Heart left ventricle (tissue), 16 donors: ENCODE measurements around the gene GAK. TPM values are rescaled to one million over a fixed set of nuclear protein-coding genes. Genes with fewer than 3 reads are reported as not detected.

ENCODE experiments used
- ATAC-seq, 4 donors: fragments of 200-7000 bp; cut with Tn5 transposase; one replicate each; pipeline ENCODE4 v1.9.1; 2020 to 2022; ENCODE audit warnings: moderate library complexity in 4 of 4, mild to moderate bottlenecking in 3 of 4, moderate number of reproducible peaks in 1 of 4
- DNase-seq, 5 donors: peaks; one replicate each; pipeline ENCODE4 v3.0.0-alpha.2; 2020
- H3K27ac ChIP-seq, 12 donors: fragments of 200-600 bp; sonication (generic) in 4 of 12; one replicate each; pipeline versions ENCODE4 v1.5.0 to v1.8.0; 2016 to 2022; ENCODE audit warnings: mild to moderate bottlenecking in 2 of 12
- H3K27me3 ChIP-seq, 9 donors: fragments of 200-600 bp; sonication (generic) in 2 of 9; one replicate each; pipeline versions ENCODE4 v1.5.1 to v1.8.0; 2016 to 2022; ENCODE audit warnings: mild to moderate bottlenecking in 3 of 9
- H3K36me3 ChIP-seq, 9 donors: fragments of 200-600 bp; sonication (generic) in 2 of 9; one replicate each; pipeline versions ENCODE4 v1.5.0 to v1.8.0; 2018 to 2022; ENCODE audit warnings: mild to moderate bottlenecking in 2 of 9
- H3K4me1 ChIP-seq, 12 donors: fragments of 200-600 bp; sonication (generic) in 4 of 12; one replicate each; pipeline versions ENCODE4 v1.5.0 to v1.8.0; 2016 to 2022; ENCODE audit warnings: mild to moderate bottlenecking in 3 of 12
- H3K4me3 ChIP-seq, 12 donors: fragments of 200-600 bp; sonication (generic) in 4 of 12; one replicate each; pipeline versions ENCODE4 v1.5.0 to v1.8.0; 2017 to 2022; ENCODE audit warnings: mild to moderate bottlenecking in 9 of 12, moderate library complexity in 4 of 12
- H3K9me3 ChIP-seq, 12 donors: fragments of 200-600 bp; sonication (generic) in 4 of 12; one replicate each; pipeline versions ENCODE4 v1.5.0 to v1.8.0; 2016 to 2022; ENCODE audit warnings: mild to moderate bottlenecking in 1 of 12
- POLR2A ChIP-seq, 2 donors: fragments of 450-650 bp; IDR thresholded peaks; one replicate each; pipeline ENCODE4 v1.6.1; 2017; ENCODE audit warnings: antibody characterized with exemption in 2 of 2, mild to moderate bottlenecking in 2 of 2, moderate library complexity in 2 of 2
- WGBS, 4 donors: extraction: QIAGEN DNeasy Blood & Tissue Kit in 2 of 4; methylation state at CpG; one replicate each; pipeline versions ENCODE4 v1.1.5 to v1.1.7; 2013 to 2018; 5-methylcytosine and 5-hydroxymethylcytosine counted together
- intact Hi-C, 10 donors: fragments of 100-400 bp; cut with DNase I; formaldehyde crosslinking; loops; one replicate each; pipeline versions ENCODE4 v1.11.1 to v1.14.2; 2022
- polyA plus RNA-seq, 2 donors: library from polyadenylated mRNA; stranded (reverse); fragments of 200-250 nt; gene quantifications; one replicate each; pipeline ENCODE4 v1.2.3, GENCODE V29; 2013
- total RNA-seq, 9 donors: library from RNA; depleted of rRNA in 2 of 9; stranded (reverse); fragments of >200 nt in 2 of 9; fragmentation: NEBNext Ultra II Directional in 3 of 9; extraction: Animal tissue kit (Norgen Biotek cat#: 25700) in 3 of 9; gene quantifications; one replicate each; pipeline versions ENCODE4 v1.1.0 to v1.2.4, GENCODE V29; 2016 to 2023
- TF ChIP-seq, protein P1 (sequence below), 12 donors: fragments of 200-600 bp; sonication (generic) in 4 of 12; IDR thresholded peaks; one replicate each; pipeline versions ENCODE4 v1.5.0 to v1.8.0; 2018 to 2022; ENCODE audit warnings: antibody characterized with exemption in 12 of 12, mild to moderate bottlenecking in 5 of 12
- donor health status: ischemic (EF 13 %, LVEDD 7.1; RV severe dilation, severe dysfunction).
- donor health status: healthy with polysubstance abuse.
- donor health status: DM: no; HTN: yes; CAD: no.
- donor health status: DM: no; HTN: no; CAD: no.
- donor health status: ischemic (EF 25% LVEDD 6.9; RV normal size, moderate dysfunction).
- donor health status: ischemic (EF 25% LVEDD 5.7; RV mildly dilated, moderate dysfunction).
- donor health status: healthy.
- donor health status: DM: yes; HTN: yes; CAD: no.
- donor health status: ischemic (EF 35%, LVEDD 5.7; RV mildly dilated, moderate dysfunction).
- donor health status: nonischemic (EF 11% LVEDD 7.7; RV severe dilation, severe dysfunction).
- donor health status: DM: yes; HTN: yes; CAD: no.
- donor health status: PGD.
- donor health status: ischemic (EF 29% LVEDD 5.4; RV normal size, mild dysfunction).
- donor health status: nonischemic (EF 23%, LVEDD 6.1; RV moderate dilation, normal function).

GAK gene
- total and polyA plus RNA-seq, 11 donors = 22.8 to 55.1 (median 33.8) TPM

DNA sequence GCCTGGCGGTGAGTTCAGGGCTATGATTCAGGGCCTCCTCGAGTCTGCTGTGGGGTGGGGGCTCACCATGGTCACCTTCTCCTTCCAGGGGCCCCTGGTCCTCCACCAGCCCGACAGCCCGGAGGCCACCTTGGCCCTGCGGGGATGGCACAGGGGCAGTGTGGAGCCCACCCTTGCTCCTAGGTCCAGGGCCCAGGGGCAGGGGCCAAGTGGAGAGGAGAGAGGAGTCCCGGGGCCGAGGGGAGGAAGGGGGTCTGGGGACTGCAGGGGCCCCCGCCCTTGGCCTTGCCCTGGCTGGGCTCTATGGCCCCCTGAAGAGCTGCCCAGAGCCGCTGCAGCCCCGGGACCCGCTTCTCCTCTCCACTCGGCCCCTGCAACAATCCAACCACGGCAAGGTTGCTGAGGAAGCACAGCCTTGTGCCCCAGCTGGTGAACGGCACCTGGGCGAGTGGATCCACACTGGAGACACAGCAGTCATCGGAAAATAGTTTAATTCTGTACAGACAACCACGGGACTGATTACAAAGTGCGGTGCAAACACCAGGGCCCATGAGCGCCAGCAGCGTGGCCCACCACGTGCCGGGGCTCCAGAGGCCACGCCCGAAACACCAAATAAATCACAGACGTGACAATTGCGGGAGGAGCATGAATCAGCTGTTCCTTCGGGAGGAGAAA lies 83.2 kb downstream of the GAK start:
- ATAC-seq (no peak), DNase-seq (peak in 2 of 5 donors; percentile 11 to 48)
- peaks cover 0 to 51% (median 25%) of the 10 kb centered on the region in 9 donors for H3K36me3 ChIP-seq
- H3K27ac ChIP-seq = no peak overlapping the region
- H3K4me3 ChIP-seq = no peak overlapping the region
- intact Hi-C loops = no loop called here
- TF ChIP-seq, protein P1, sequence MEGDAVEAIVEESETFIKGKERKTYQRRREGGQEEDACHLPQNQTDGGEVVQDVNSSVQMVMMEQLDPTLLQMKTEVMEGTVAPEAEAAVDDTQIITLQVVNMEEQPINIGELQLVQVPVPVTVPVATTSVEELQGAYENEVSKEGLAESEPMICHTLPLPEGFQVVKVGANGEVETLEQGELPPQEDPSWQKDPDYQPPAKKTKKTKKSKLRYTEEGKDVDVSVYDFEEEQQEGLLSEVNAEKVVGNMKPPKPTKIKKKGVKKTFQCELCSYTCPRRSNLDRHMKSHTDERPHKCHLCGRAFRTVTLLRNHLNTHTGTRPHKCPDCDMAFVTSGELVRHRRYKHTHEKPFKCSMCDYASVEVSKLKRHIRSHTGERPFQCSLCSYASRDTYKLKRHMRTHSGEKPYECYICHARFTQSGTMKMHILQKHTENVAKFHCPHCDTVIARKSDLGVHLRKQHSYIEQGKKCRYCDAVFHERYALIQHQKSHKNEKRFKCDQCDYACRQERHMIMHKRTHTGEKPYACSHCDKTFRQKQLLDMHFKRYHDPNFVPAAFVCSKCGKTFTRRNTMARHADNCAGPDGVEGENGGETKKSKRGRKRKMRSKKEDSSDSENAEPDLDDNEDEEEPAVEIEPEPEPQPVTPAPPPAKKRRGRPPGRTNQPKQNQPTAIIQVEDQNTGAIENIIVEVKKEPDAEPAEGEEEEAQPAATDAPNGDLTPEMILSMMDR (IDR thresholded peaks at IDR 0.05) = no peak
- TF ChIP-seq POLR2A (IDR thresholded peaks at IDR 0.05) = no peak
- WGBS, 4 donors = 87 to 90% (median 89%) methylated on average over 19 to 27 of the region's 27 CpGs
- H3K9me3 ChIP-seq = no peaks in the 10 kb centered on the region
- no peaks in the 10 kb centered on the region for H3K27me3 ChIP-seq
- H3K4me1 ChIP-seq = no peaks in the 10 kb centered on the region

DNA sequence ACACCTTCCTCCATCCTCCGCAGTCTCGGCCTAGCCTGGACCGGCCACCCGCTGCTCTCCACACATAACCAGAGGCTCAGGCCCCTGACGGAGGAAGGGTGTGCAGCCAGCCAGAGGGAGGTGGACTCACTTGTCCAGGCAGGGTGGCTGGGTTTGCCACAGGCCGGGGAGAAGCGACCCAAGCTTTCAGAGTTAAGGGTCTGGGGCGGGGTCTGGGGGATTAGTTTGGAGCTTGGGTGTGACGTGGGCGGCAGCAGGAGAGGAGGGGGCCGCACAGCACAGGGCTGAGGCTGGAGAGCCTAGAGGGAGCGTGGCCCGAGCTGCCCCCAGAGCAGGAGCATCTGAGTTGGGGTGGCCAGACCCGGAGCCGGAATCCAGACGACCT lies 83.8 kb downstream of the GAK start:
- WGBS, 4 donors = 90 to 92% (median 91%) methylated on average over 16 of the region's 16 CpGs
- TF ChIP-seq, protein P1 (IDR thresholded peaks at IDR 0.05) = no peak
- no peak for TF ChIP-seq POLR2A (IDR thresholded peaks at IDR 0.05)

DNA sequence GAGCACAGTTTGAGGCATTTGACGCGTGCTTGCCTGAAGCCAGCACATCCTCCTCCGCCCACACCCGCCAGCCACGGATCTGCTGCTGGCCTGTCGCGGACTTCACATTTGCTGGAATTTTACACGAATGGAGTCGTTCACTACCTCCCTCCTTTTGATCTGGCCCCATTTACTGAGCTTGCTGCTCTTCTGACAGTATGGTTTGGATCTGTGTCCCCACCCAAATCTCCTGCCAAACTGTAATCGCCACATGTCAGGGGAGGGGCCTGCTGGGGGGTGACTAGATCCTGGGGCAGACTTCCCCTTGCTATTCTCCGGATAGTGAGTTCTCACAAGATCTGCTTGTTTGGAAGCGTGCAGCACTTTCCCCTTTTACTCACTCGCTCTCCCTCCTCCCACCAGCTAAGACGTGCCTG lies 86.3 kb downstream of the GAK start:
- 63 to 74% (median 73%) methylated on average over 14 of the region's 14 CpGs for WGBS, 4 donors
- H3K4me3 ChIP-seq = no peak overlapping the region

More for the DNA sequence above, 83.8 kb downstream of the GAK start:
- intact Hi-C loops = no loop called here
- Histone ChIP-seq H3K27me3 (no peaks in the 10 kb centered on the region), H3K9me3 (no peaks in the 10 kb centered on the region), H3K4me1 (no peaks in the 10 kb centered on the region), H3K4me3 (no peak overlapping the region), H3K27ac (no peak overlapping the region), H3K36me3 (peaks cover 0 to 51% (median 25%) of the 10 kb centered on the region in 9 donors)
- ATAC-seq (no peak), DNase-seq (no peak)

DNA sequence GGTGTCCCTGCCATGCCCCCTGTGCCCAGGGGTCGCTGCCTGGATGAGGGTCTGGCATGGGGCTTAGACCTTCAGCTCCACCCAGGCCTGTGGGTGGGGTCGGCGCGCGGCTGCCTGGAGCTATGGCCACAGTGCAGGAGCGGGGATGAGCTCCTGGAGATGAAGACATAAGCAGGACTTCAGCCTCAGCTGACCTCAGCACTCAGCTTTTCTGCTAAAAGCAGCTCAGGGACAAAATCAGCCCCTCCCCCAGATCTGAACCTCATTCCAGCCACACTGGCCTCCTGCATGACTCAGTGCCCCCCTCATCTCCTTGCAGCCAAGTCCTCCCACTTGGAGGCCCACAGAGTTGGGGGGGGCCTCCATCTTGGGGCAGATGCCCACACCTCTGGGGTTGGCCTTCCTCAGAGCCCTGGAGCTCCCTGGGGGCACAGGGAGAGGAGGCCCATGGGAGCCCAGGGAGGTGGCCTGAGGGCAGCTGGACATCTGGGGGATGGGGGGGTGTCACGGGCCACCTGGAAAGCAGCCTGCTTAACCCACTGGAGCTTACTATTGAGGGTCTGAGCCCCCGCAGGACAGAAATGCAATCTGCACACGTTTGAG lies 86.8 kb downstream of the GAK start:
- H3K9me3 ChIP-seq = peaks cover 0 to 10% (median 0%) of the 10 kb centered on the region in 12 donors
- H3K36me3 ChIP-seq = peaks cover 0 to 27% (median 15%) of the 10 kb centered on the region in 9 donors
- ATAC-seq (peak in 2 of 4 donors; percentile 11 to 23), DNase-seq (peak in 2 of 5 donors; percentile 12 to 33)
- intact Hi-C loops = no loop called here
- H3K27me3 ChIP-seq = no peaks in the 10 kb centered on the region
- WGBS, 4 donors = 78 to 85% (median 82%) methylated on average over 9 of the region's 9 CpGs
- TF ChIP-seq, protein P1 (IDR thresholded peaks at IDR 0.05) = no peak
- no peak for TF ChIP-seq POLR2A (IDR thresholded peaks at IDR 0.05)
- H3K27ac ChIP-seq = no peak overlapping the region
- H3K4me1 ChIP-seq = no peaks in the 10 kb centered on the region
- no peak overlapping the region for H3K4me3 ChIP-seq

More for the DNA sequence above, 86.3 kb downstream of the GAK start:
- ATAC-seq (no peak), DNase-seq (peak in 1 of 5 donors; percentile 44)
- intact Hi-C loops = no loop called here
- TF ChIP-seq, protein P1 (IDR thresholded peaks at IDR 0.05) = no peak
- no peak for TF ChIP-seq POLR2A (IDR thresholded peaks at IDR 0.05)
- H3K9me3 ChIP-seq = peaks cover 0 to 6% (median 0%) of the 10 kb centered on the region in 12 donors
- H3K4me1 ChIP-seq = no peaks in the 10 kb centered on the region
- no peaks in the 10 kb centered on the region for H3K27me3 ChIP-seq
- peaks cover 0 to 32% (median 18%) of the 10 kb centered on the region in 9 donors for H3K36me3 ChIP-seq
- H3K27ac ChIP-seq = no peak overlapping the region
